Fibroblast of lung (primary cell): Measurements from ENCODE around the gene CSF2RB. TPM values are rescaled to one million over a fixed set of nuclear protein-coding genes. Genes with fewer than 3 reads are reported as not detected.

ENCODE experiments used
- DNase-seq, 2 donors: peaks; one replicate each; pipeline versions ENCODE4 v3.0.0 to v3.0.0-alpha.2; 2010; ENCODE audit warnings: low read depth in 2 of 2
- H2AFZ ChIP-seq: 2 replicates; pipeline ENCODE4 v1.5.1; 2012; ENCODE audit warnings: low read length, control low read depth, inconsistent platforms
- H3K27ac ChIP-seq: 2 replicates; pipeline ENCODE4 v1.5.1; 2011; ENCODE audit warnings: low read length, control low read depth; ENCODE audit not compliant: insufficient read depth
- H3K27me3 ChIP-seq: 2 replicates; pipeline ENCODE4 v1.5.1; 2011; ENCODE audit warnings: mild to moderate bottlenecking, low read length; ENCODE audit not compliant: control insufficient read depth, insufficient read depth
- H3K36me3 ChIP-seq: 2 replicates; pipeline ENCODE4 v1.5.1; 2011; ENCODE audit warnings: low read length; ENCODE audit not compliant: control insufficient read depth, insufficient read depth
- H3K4me1 ChIP-seq: 2 replicates; pipeline ENCODE4 v1.5.1; 2011; ENCODE audit warnings: low read length; ENCODE audit not compliant: control insufficient read depth, insufficient read depth; ENCODE audit errors: extremely low read depth
- H3K4me2 ChIP-seq: 2 replicates; pipeline ENCODE4 v1.5.1; 2011; ENCODE audit warnings: low read length, control low read depth; ENCODE audit not compliant: insufficient read depth; ENCODE audit errors: extremely low read depth
- H3K4me3 ChIP-seq, 4 experiments: fragments of 200-600 bp in 1 of 4; sonication (generic) in 1 of 4; replicated peaks in 1 of 4; 2 replicates each; pipeline ENCODE4 v1.5.1; 2011 to 2016; ENCODE audit warnings: low read length in 4 of 4, low read depth in 3 of 4, mild to moderate bottlenecking in 3 of 4, control low read depth in 2 of 4, inconsistent platforms in 1 of 4, mixed read lengths in 1 of 4; ENCODE audit not compliant: insufficient read depth in 1 of 4; ENCODE audit errors: control extremely low read depth in 1 of 4
- H3K79me2 ChIP-seq: 2 replicates; pipeline ENCODE4 v1.5.1; 2012; ENCODE audit warnings: mild to moderate bottlenecking, low read length, inconsistent platforms; ENCODE audit not compliant: control insufficient read depth, insufficient read depth
- H3K9ac ChIP-seq: 2 replicates; pipeline ENCODE4 v1.5.1; 2011; ENCODE audit warnings: mild to moderate bottlenecking, low read length, control low read depth; ENCODE audit not compliant: insufficient read depth
- H3K9me3 ChIP-seq: 2 replicates; pipeline ENCODE4 v1.5.1; 2012; ENCODE audit warnings: low read depth, low read length; ENCODE audit not compliant: control insufficient read depth, insufficient read depth
- H4K20me1 ChIP-seq: 2 replicates; pipeline ENCODE4 v1.5.1; 2011; ENCODE audit warnings: low read length; ENCODE audit not compliant: control insufficient read depth, insufficient read depth; ENCODE audit errors: extremely low read depth
- EZH2 ChIP-seq: IDR thresholded peaks from 2 replicates; pipeline ENCODE4 v1.5.1; 2012; ENCODE audit warnings: low read length, control low read depth, mild to moderate bottlenecking; ENCODE audit errors: missing control alignments
- polyA plus RNA-seq, 2 donors: library from polyadenylated mRNA; depleted of rRNA in 1 of 2; stranded (reverse) in 1 of 2; unstranded in 1 of 2; fragments of >200 nt; gene quantifications; 2 replicates each; pipeline ENCODE4 v1.2.1, GENCODE V29; 2011 to 2012; ENCODE audit warnings: missing spikeins in 1 of 2
- total RNA-seq: library from RNA; depleted of rRNA; stranded (reverse); fragments of >200 nt; gene quantifications from 2 replicates; pipeline ENCODE4 v1.2.1, GENCODE V29; 2014
- TF ChIP-seq, protein P1 (sequence below), 2 donors: IDR thresholded peaks in 1 of 2; conservative IDR thresholded peaks in 1 of 2; 1 replicate in 1 of 2; 2 replicates in 1 of 2; pipeline ENCODE4 v1.5.1; 2011 to 2012; ENCODE audit warnings: low read length in 2 of 2, control low read depth in 1 of 2, inconsistent platforms in 1 of 2, low read depth in 1 of 2, mild to moderate bottlenecking in 1 of 2

The CSF2RB gene
- total and polyA plus RNA-seq, 2 donors (not counting 1 experiment from before 2014, with no cell fraction given) = not detected

GRCh38 chr22:36926309-36926708, 12.9 kb downstream of the CSF2RB start:
- Histone ChIP-seq H4K20me1 (no peaks in the 10 kb centered on the region), H3K4me1 (no peaks in the 10 kb centered on the region), H3K27me3 (peaks cover 8% of the 10 kb centered on the region)

DNA sequence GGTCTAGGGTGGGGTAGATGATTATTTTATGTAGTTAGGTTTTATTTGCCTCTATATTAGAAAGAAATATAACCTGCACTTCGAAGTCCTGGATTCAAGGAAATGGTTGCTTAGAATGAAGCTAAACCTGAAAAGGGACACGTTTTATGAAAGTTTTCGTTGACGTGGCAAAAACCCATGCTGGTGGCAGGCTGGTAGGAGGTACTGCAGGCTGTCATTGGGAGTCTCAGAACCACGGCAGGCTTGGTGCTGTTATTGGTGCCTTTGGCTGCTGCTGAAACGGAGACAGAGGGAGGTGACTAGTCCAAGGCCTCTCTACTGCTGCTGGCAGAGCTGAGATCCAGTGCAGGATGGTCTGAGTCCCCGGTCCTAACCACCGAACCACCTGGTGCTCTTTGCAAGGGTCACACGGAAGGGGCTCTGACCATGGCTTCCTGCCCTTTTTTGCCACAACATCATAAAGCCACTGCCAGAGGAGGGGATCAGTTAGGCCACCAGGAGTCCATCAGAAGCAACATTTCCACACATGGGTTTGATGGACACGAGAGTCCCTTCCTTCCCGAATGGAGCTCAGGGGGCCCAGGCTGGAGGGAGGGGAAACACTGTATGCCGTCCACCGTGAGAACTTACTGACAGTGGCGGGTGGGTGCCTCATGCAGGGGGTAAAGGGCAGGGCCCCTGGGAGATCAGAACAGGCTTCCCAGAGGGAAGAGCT, 13.4 kb downstream of the CSF2RB start:
- Histone ChIP-seq H3K27me3 (peaks cover 8% of the 10 kb centered on the region), H3K4me1 (no peaks in the 10 kb centered on the region), H3K4me3 (no peak overlapping the region), H4K20me1 (no peaks in the 10 kb centered on the region), H3K9ac (no peak overlapping the region), H3K9me3 (no peaks in the 10 kb centered on the region), H3K36me3 (no peaks in the 10 kb centered on the region), H2AFZ (no peak overlapping the region), H3K27ac (no peak overlapping the region), H3K79me2 (no peaks in the 10 kb centered on the region), H3K4me2 (no peak overlapping the region)
- no peak for TF ChIP-seq EZH2
- TF ChIP-seq, protein P1, sequence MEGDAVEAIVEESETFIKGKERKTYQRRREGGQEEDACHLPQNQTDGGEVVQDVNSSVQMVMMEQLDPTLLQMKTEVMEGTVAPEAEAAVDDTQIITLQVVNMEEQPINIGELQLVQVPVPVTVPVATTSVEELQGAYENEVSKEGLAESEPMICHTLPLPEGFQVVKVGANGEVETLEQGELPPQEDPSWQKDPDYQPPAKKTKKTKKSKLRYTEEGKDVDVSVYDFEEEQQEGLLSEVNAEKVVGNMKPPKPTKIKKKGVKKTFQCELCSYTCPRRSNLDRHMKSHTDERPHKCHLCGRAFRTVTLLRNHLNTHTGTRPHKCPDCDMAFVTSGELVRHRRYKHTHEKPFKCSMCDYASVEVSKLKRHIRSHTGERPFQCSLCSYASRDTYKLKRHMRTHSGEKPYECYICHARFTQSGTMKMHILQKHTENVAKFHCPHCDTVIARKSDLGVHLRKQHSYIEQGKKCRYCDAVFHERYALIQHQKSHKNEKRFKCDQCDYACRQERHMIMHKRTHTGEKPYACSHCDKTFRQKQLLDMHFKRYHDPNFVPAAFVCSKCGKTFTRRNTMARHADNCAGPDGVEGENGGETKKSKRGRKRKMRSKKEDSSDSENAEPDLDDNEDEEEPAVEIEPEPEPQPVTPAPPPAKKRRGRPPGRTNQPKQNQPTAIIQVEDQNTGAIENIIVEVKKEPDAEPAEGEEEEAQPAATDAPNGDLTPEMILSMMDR (conservative IDR thresholded peaks at IDR 0.05 in 1 of 2, IDR thresholded peaks at IDR 0.05 in 1 of 2; ENCODE audit: low read depth in 1 of 2, low read length in 2 of 2) = no peak
- DNase-seq = no peak

More at GRCh38 chr22:36926309-36926708, 12.9 kb downstream of the CSF2RB start:
- no peak overlapping the region for H3K27ac ChIP-seq
- H3K36me3 ChIP-seq = no peaks in the 10 kb centered on the region
- no peak overlapping the region for H2AFZ ChIP-seq
- H3K4me2 ChIP-seq = no peak overlapping the region
- DNase-seq = no peak
- H3K4me3 ChIP-seq = no peak overlapping the region
- TF ChIP-seq, protein P1 (conservative IDR thresholded peaks at IDR 0.05 in 1 of 2, IDR thresholded peaks at IDR 0.05 in 1 of 2; ENCODE audit: low read depth in 1 of 2, low read length in 2 of 2) = no peak
- no peak for TF ChIP-seq EZH2
- no peaks in the 10 kb centered on the region for H3K9me3 ChIP-seq
- H3K9ac ChIP-seq = no peak overlapping the region
- no peaks in the 10 kb centered on the region for H3K79me2 ChIP-seq

DNA sequence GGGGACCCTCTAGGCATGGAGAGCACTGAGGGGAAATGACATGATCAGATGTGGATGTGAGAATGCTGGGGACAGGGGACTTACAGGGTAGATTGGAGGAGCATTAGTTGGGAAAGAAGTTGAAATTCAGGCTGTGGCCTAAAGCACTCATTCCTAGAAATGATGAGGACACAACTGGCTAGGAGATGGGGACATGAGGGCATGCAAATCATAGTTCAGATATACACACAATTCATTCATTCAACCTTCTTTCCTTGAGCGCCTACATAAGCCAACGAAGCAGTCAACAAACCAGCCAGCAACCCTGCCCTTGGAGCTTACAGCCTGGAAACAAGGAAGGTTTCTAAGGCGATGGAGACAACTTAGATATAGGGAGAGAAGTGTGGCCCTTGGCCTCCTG, 14.2 kb downstream of the CSF2RB start:
- Histone ChIP-seq H4K20me1 (no peaks in the 10 kb centered on the region), H3K36me3 (no peaks in the 10 kb centered on the region), H3K4me1 (no peaks in the 10 kb centered on the region), H2AFZ (no peak overlapping the region), H3K9me3 (no peaks in the 10 kb centered on the region), H3K4me2 (no peak overlapping the region), H3K4me3 (no peak overlapping the region), H3K27ac (no peak overlapping the region), H3K27me3 (peaks cover 8% of the 10 kb centered on the region), H3K9ac (no peak overlapping the region), H3K79me2 (no peaks in the 10 kb centered on the region)
- DNase-seq = no peak
- no peak for TF ChIP-seq EZH2
- TF ChIP-seq, protein P1 (conservative IDR thresholded peaks at IDR 0.05 in 1 of 2, IDR thresholded peaks at IDR 0.05 in 1 of 2; ENCODE audit: low read depth in 1 of 2, low read length in 2 of 2) = no peak
